MM.1S (cell line): ENCODE data around the gene RAVER2.

Source experiments
- EZH2 ChIP-seq: fragments of 300-600 bp; sonication (generic); optimal IDR thresholded peaks from 2 replicates; pipeline ENCODE3; 2017; ENCODE audit warnings: low read depth, mild to moderate bottlenecking, antibody characterized with exemption, low read length, mixed read lengths
- EZH2phosphoT487 ChIP-seq: fragments of 300-600 bp; sonication (generic); IDR thresholded peaks from 2 replicates; pipeline ENCODE4 v1.6.1; 2018; ENCODE audit warnings: antibody characterized with exemption, low read length
- TF ChIP-seq, protein P1 (sequence below): fragments of 300-600 bp; sonication (generic); IDR thresholded peaks from 2 replicates; pipeline ENCODE4 v1.5.1; 2016; ENCODE audit warnings: antibody characterized with exemption, low read length, mixed read lengths

DNA sequence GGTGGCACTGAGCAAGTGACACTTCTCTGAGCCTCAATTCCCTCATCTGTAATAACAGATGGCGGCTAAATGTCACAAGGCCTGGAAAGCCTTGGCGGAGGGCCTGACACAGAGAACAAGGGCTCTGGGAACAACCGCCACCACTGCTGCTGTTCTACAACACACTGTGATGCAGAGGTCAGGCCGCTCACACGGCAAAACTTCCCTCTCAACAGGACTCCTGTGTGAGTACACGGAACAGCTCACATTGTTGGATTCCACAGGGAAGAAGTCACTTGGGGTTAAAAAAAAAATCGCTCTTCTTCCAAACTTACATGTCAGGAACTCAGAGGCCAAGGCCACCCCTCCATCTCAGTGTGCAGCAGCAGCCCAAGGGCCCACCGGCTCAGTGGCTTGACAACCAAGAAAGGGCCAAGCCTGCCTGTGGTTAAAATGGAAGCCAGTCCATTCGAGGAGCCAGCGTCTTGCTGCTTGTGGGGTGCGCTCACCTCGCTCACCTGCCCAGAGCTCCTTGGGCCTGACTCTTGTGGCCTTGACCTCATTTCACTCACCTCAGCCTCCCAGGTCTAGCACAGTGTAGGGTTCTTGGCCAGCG is 101.1 kb downstream of the RAVER2 start:
- TF ChIP-seq, protein P1, sequence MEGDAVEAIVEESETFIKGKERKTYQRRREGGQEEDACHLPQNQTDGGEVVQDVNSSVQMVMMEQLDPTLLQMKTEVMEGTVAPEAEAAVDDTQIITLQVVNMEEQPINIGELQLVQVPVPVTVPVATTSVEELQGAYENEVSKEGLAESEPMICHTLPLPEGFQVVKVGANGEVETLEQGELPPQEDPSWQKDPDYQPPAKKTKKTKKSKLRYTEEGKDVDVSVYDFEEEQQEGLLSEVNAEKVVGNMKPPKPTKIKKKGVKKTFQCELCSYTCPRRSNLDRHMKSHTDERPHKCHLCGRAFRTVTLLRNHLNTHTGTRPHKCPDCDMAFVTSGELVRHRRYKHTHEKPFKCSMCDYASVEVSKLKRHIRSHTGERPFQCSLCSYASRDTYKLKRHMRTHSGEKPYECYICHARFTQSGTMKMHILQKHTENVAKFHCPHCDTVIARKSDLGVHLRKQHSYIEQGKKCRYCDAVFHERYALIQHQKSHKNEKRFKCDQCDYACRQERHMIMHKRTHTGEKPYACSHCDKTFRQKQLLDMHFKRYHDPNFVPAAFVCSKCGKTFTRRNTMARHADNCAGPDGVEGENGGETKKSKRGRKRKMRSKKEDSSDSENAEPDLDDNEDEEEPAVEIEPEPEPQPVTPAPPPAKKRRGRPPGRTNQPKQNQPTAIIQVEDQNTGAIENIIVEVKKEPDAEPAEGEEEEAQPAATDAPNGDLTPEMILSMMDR: no peak
- no peak for TF ChIP-seq EZH2
- TF ChIP-seq EZH2phosphoT487: no peak
